Upper lobe of right lung (tissue), 1 donor: ENCODE results near the gene RAD51B. TPM values are rescaled to one million over a fixed set of nuclear protein-coding genes. Genes with fewer than 3 reads are reported as not detected.
"Not testable (repeated sequence)": the region's sequence is repeated elsewhere in the genome, so short reads cannot be mapped to it uniquely, and the experiment has no call there.

Experiments used
- ATAC-seq: fragments of 200-7000 bp; cut with Tn5 transposase; one replicate; pipeline ENCODE4 v1.9.1; 2020; ENCODE audit warnings: mild to moderate bottlenecking, moderate library complexity
- DNase-seq: peaks from one replicate; pipeline ENCODE4 v3.0.0-alpha.2; 2020
- H3K27ac ChIP-seq: fragments of 200-600 bp; one replicate; pipeline ENCODE4 v1.8.0; 2022
- H3K27me3 ChIP-seq: fragments of 200-600 bp; one replicate; pipeline ENCODE4 v1.8.0; 2022; ENCODE audit warnings: mild to moderate bottlenecking
- H3K36me3 ChIP-seq: fragments of 200-600 bp; one replicate; pipeline ENCODE4 v1.8.0; 2022
- H3K4me1 ChIP-seq: fragments of 200-600 bp; one replicate; pipeline ENCODE4 v1.8.0; 2022
- H3K4me3 ChIP-seq: fragments of 200-600 bp; one replicate; pipeline ENCODE4 v1.8.0; 2022; ENCODE audit warnings: mild to moderate bottlenecking
- H3K9me3 ChIP-seq: fragments of 200-600 bp; one replicate; pipeline ENCODE4 v1.8.0; 2022
- CTCF ChIP-seq: fragments of 200-600 bp; IDR thresholded peaks from one replicate; pipeline ENCODE4 v1.8.0; 2022; ENCODE audit warnings: antibody characterized with exemption
- intact Hi-C: fragments of 100-400 bp; cut with DNase I; formaldehyde crosslinking; loops from one replicate; pipeline ENCODE4 v1.11.0; 2022
- total RNA-seq: library from RNA; stranded (reverse); fragmentation: NEBNext Ultra II Directional; extraction: Animal tissue kit (Norgen Biotek cat#: 25700); gene quantifications from one replicate; pipeline ENCODE4 v1.2.1, GENCODE V29; 2021
- donor health status: DM: no; HTN: yes; CAD: no; lungs with severe emphysema.

Gene RAD51B
- total RNA-seq, 1 donor from 2014 or later, result 11.5 TPM

DNA sequence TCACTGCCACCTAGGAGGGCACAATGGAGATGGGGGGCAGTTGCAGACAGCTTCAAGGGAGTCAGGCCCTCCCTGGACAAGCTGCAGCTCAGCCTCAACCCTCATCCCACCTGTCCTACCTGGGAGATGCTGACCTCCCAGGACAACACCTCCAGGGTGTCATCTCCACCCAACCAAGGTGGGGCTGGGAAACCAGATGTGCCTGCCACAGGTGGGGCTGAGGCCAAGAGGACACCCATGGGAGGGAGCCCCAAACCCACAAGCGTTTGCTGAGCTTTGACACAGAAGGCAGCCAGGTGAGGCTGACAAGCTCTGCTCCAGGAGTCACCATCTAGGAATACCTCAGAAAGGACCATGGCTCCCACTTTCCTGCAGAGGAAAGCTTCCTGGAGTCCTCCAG is 941.8 kb downstream of the RAD51B start:
- TF ChIP-seq CTCF, result no peak
- Histone ChIP-seq H3K4me3 (no peak overlapping the region), H3K4me1 (peaks cover 47% of the 10 kb centered on the region), H3K36me3 (no peaks in the 10 kb centered on the region), H3K27ac (no peak overlapping the region), H3K9me3 (no peaks in the 10 kb centered on the region), H3K27me3 (no peaks in the 10 kb centered on the region)
- intact Hi-C loops, result no loop called here
- no peak for ATAC-seq
- DNase-seq, result no peak

DNA sequence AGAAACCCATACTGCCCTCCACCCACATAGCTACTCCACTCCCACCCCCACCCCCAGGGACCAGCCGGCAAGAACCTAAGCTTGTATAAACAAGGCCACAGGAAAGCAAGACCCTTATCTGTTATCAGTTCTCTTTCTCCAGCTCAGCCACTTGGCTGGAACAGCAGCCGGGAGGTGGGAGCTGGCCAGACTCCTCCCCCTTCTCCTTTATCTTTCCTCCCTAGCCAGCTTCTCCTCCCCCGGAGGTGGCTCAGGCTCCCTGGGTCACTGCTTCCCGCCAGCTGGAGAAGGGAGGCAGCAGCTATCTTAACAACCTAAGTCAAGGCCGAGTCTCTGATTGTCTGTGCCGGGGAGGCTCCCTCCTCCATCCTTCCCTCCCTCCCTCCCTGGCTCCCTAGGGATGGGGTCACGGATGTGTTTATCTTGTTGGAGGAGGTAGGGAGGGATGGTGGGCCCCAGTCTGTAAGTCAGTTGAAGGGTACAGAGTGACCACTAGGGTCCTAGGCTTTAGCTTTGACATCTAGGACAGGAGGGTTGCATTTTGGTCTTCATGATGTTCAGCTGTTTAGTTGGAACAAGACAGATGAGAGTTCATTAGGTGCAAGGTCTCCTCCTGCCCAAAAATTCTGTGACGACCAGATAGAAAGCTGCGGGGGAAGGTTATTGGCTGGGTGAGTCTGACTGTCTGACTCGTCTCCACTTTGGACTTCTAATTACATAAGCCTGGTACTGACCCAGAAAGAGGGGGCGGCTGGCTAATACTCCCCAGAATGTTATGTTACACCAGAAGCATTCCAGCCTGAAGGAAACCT is 943.6 kb downstream of the RAD51B start:
- Histone ChIP-seq H3K9me3 (no peaks in the 10 kb centered on the region), H3K36me3 (no peaks in the 10 kb centered on the region), H3K27ac (peak overlapping the region; percentile 55), H3K4me1 (peaks cover 32% of the 10 kb centered on the region), H3K4me3 (no peak overlapping the region), H3K27me3 (no peaks in the 10 kb centered on the region)
- peak; percentile 76 for DNase-seq
- intact Hi-C loops, result no loop called here
- peak; percentile 83 for ATAC-seq
- TF ChIP-seq CTCF, result no peak

GRCh38 chr14:68763843-68764242 is 944.3 kb downstream of the RAD51B start:
- H3K27me3 ChIP-seq, H3K4me3 ChIP-seq, H3K36me3 ChIP-seq, H3K9me3 ChIP-seq, DNase-seq, intact Hi-C loops, ATAC-seq: not testable (repeated sequence)
- Histone ChIP-seq H3K27ac (peak overlapping the region; percentile 55), H3K4me1 (peaks cover 31% of the 10 kb centered on the region)

DNA sequence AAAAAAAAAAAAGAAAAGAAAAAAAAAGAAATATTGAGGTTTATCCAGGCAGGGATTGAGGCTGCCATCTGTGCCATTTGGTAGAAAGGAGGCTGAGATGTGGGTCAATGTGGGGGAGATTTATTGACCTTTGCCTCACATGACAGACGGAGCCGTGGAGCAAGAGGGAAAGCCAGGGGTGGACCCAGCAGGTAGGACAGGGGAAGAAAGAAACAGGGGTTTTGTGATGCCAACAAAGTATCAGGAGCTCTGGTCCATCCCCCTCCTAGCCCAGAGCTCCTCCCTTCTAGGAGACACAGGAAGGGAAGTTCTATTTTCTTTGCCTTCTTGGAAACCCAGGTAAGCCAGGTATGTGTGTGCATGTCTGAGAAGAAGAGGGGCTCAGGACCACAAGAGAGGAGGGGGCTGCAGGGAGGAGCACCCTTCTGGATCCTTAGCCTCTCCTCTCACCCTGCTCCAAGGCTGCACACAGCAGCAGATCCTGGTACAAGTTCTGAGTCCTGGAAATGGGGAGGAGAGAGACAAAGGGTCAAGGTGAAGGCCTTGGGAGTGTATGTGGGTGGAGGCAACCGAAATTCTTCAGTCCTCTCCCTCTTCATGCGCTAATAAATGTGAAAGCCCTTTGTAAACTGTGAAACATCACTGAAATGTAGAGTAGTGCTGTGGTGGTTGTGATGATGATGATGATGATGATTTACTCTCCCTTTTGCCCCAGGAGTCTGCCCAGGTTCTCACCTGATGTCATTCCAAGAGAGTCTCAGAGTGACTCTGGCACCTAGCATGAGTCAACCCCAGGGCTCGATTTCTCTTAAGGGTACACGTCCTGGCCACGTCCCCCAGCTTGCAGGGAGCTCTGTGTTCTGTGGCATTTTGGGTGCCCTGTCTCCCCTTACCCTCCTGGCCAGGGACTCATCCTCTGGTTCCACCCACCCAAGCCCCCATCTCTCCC is 947.0 kb downstream of the RAD51B start:
- Histone ChIP-seq H3K9me3 (no peaks in the 10 kb centered on the region), H3K4me1 (peaks cover 29% of the 10 kb centered on the region), H3K36me3 (no peaks in the 10 kb centered on the region), H3K27ac (no peak overlapping the region), H3K4me3 (no peak overlapping the region), H3K27me3 (no peaks in the 10 kb centered on the region)
- DNase-seq (peak; percentile 9), ATAC-seq (no peak)
- TF ChIP-seq CTCF, result no peak
- intact Hi-C loops, result no loop called here

- Histone ChIP-seq H3K4me3 (no peak overlapping the region), H3K27ac (no peak overlapping the region), H3K27me3 (no peaks in the 10 kb centered on the region), H3K36me3 (no peaks in the 10 kb centered on the region), H3K9me3 (no peaks in the 10 kb centered on the region), H3K4me1 (peaks cover 32% of the 10 kb centered on the region)
- DNase-seq, result peak; percentile 39
- no peak for ATAC-seq
- TF ChIP-seq CTCF, result no peak
- intact Hi-C loops, result no loop called here
Measured at GRCh38 chr14:68767248-68767645, 947.7 kb downstream of the RAD51B start.

- DNase-seq (peak; percentile 53), ATAC-seq (peak; percentile 13)
- no peaks in the 10 kb centered on the region for H3K9me3 ChIP-seq
- H3K4me1 ChIP-seq, result peaks cover 27% of the 10 kb centered on the region
- no peak for TF ChIP-seq CTCF
- no peak overlapping the region for H3K4me3 ChIP-seq
- no peaks in the 10 kb centered on the region for H3K27me3 ChIP-seq
- H3K27ac ChIP-seq, result no peak overlapping the region
- intact Hi-C loops, result no loop called here
- no peaks in the 10 kb centered on the region for H3K36me3 ChIP-seq
Measured at GRCh38 chr14:68768316-68768715, 948.7 kb downstream of the RAD51B start.
